GM23248 (cell line): ENCODE results near the gene PAXIP1. TPM values are rescaled to one million over a fixed set of nuclear protein-coding genes. Genes with fewer than 3 reads are reported as not detected.
"Not testable (repeated sequence)": the region's sequence is repeated elsewhere in the genome, so short reads cannot be mapped to it uniquely, and the experiment has no call there.

Source experiments
- DNase-seq: peaks from one replicate; pipeline ENCODE4 v3.0.0-alpha.2; 2015
- H2AFZ ChIP-seq: fragments of 200-600 bp; sonication (generic); 2 replicates; pipeline ENCODE4 v1.6.1; 2016; ENCODE audit warnings: antibody characterized with exemption
- H3F3A ChIP-seq: fragments of 200-600 bp; sonication (generic); 2 replicates; pipeline ENCODE4 v1.6.1; 2016; ENCODE audit warnings: mild to moderate bottlenecking, antibody characterized with exemption, mixed run types; ENCODE audit not compliant: insufficient read depth
- H3K27ac ChIP-seq: fragments of 200-600 bp; sonication (generic); 2 replicates; pipeline ENCODE4 v1.5.1; 2016; ENCODE audit warnings: mild to moderate bottlenecking
- H3K27me3 ChIP-seq: fragments of 200-600 bp; sonication (generic); replicated peaks from 2 replicates; pipeline ENCODE4 v1.6.1; 2016; ENCODE audit warnings: mild to moderate bottlenecking; ENCODE audit not compliant: insufficient read depth
- H3K36me3 ChIP-seq: fragments of 200-600 bp; sonication (generic); 2 replicates; pipeline ENCODE4 v1.6.1; 2016; ENCODE audit warnings: low read depth, mild to moderate bottlenecking
- H3K4me1 ChIP-seq: fragments of 200-600 bp; sonication (generic); 2 replicates; pipeline ENCODE4 v1.6.1; 2016; ENCODE audit warnings: mild to moderate bottlenecking; ENCODE audit not compliant: insufficient read depth
- H3K4me2 ChIP-seq: fragments of 200-600 bp; sonication (generic); one replicate; pipeline ENCODE4 v1.6.1; 2016; ENCODE audit warnings: mild to moderate bottlenecking; ENCODE audit not compliant: unreplicated experiment
- H3K4me3 ChIP-seq: fragments of 200-600 bp; sonication (generic); 2 replicates; pipeline ENCODE4 v1.5.1; 2016; ENCODE audit warnings: mild to moderate bottlenecking
- H3K79me2 ChIP-seq: fragments of 200-600 bp; sonication (generic); 2 replicates; pipeline ENCODE4 v1.6.1; 2016; ENCODE audit warnings: mild to moderate bottlenecking; ENCODE audit not compliant: insufficient read depth
- H3K9ac ChIP-seq: fragments of 200-600 bp; sonication (generic); 2 replicates; pipeline ENCODE4 v1.6.1; 2016; ENCODE audit warnings: mild to moderate bottlenecking
- H3K9me2 ChIP-seq: fragments of 200-600 bp; sonication (generic); 2 replicates; pipeline ENCODE4 v1.6.1; 2016; ENCODE audit warnings: mixed run types, mild to moderate bottlenecking, moderate library complexity; ENCODE audit not compliant: insufficient read depth
- H3K9me3 ChIP-seq: fragments of 200-600 bp; sonication (generic); one replicate; pipeline ENCODE4 v1.6.1; 2017; ENCODE audit warnings: low read depth
- H4K20me1 ChIP-seq: fragments of 200-600 bp; sonication (generic); 2 replicates; pipeline ENCODE4 v1.6.0; 2016; ENCODE audit not compliant: insufficient read depth
- EZH2 ChIP-seq: fragments of 200-600 bp; sonication (generic); IDR thresholded peaks from 2 replicates; pipeline ENCODE4 v1.6.1; 2018; ENCODE audit warnings: antibody characterized with exemption, mild to moderate bottlenecking; ENCODE audit not compliant: insufficient read depth, poor library complexity, severe bottlenecking
- EZH2phosphoT487 ChIP-seq: fragments of 200-600 bp; sonication (generic); IDR thresholded peaks from 2 replicates; pipeline ENCODE4 v1.6.1; 2018; ENCODE audit warnings: antibody characterized with exemption, moderate library complexity, mild to moderate bottlenecking, low read depth; ENCODE audit not compliant: insufficient read depth
- WGBS, 2 experiments: methylation state at CpG; one replicate each; pipeline ENCODE4 v1.1.6; 2015 to 2017; ENCODE audit warnings: low lambda C conversion rate in 2 of 2, low coverage in 1 of 2; ENCODE audit errors: missing lambda C conversion rate in 2 of 2; 5-methylcytosine and 5-hydroxymethylcytosine counted together
- in situ Hi-C: fragments of 300-500 bp; cut with MboI; formaldehyde crosslinking; loops from 2 replicates; pipeline ENCODE4 v1.15.0; 2020
- polyA plus RNA-seq: library from polyadenylated mRNA; unstranded; fragments of >200 nt; fragmentation: Nextera tagmentation; extraction: Ambion mirVana; gene quantifications from 2 replicates; pipeline ENCODE4 v1.2.1, GENCODE V29; 2016
- total RNA-seq: library from RNA; depleted of rRNA; stranded (reverse); fragments of >200 nt; shearing (Covaris generic); gene quantifications from 2 replicates; pipeline ENCODE4 v1.2.3, GENCODE V29; 2014

Gene PAXIP1
- total and polyA plus RNA-seq, 2 experiments from 2014 or later, result 1.8 to 5.8 TPM

DNA sequence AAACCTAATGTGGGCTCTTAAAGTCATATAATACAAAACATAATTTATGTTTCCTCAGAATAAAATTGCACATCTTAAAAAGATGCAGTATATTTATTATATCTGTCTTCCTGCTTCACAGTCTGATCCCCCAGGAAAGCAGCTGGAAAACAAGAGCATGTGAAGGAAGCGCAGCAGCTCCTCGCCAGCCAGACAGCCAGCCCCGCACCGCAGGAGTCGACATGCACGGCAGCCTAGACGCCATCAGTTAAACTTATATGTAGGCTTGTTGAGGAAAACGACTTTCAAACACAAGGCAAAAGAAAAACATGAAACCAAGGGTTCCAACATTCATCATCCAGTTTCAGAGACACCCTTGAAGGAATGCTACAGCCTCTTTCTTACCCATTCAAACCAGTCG, 59.0 kb downstream of the PAXIP1 start:
- Histone ChIP-seq H3K27ac (no peak overlapping the region), H3K9ac (no peak overlapping the region), H3F3A (peaks cover 11% of the 10 kb centered on the region; the same call in 1 of the 2 replicates), H4K20me1 (no peaks in the 10 kb centered on the region), H3K9me2 (no peaks in the 10 kb centered on the region), H2AFZ (no peak overlapping the region), H3K9me3 (no peaks in the 10 kb centered on the region), H3K36me3 (peaks cover 40% of the 10 kb centered on the region), H3K4me3 (no peak overlapping the region), H3K27me3 (no peaks in the 10 kb centered on the region), H3K4me1 (no peaks in the 10 kb centered on the region), H3K4me2 (no peak overlapping the region), H3K79me2 (no peaks in the 10 kb centered on the region)
- 81 to 83% methylated on average over 9 of the region's 9 CpGs for WGBS, 2 experiments
- no peak for DNase-seq
- TF ChIP-seq EZH2 (no peak), EZH2phosphoT487 (no peak)
- in situ Hi-C loops, result no loop called here

DNA sequence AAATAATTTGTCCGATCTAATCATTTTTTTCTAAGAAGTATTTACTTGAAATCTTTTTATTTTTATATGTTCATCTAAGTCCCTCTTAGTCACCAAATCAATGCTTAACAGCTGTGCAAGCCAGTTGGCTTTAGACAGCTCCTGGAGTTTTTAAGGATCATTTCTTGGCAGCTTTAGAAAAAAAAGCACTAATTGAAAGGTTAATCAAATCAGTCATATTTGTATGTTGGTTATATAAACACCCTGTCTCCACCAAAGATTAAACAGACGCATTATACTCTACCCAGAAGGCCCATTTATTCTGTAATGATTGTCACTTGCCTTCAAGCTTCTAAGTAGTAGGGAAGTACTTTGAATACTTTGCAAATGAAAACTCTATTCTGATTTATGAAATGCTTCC, 60.2 kb downstream of the PAXIP1 start:
- DNase-seq, result no peak
- Histone ChIP-seq H3K4me1 (no peaks in the 10 kb centered on the region), H3K4me2 (no peak overlapping the region), H3K9me2 (no peaks in the 10 kb centered on the region), H3K27ac (no peak overlapping the region), H3K36me3 (peaks cover 40% of the 10 kb centered on the region), H3K27me3 (no peaks in the 10 kb centered on the region), H3K9ac (no peak overlapping the region), H3K79me2 (no peaks in the 10 kb centered on the region), H3K4me3 (no peak overlapping the region), H2AFZ (no peak overlapping the region), H4K20me1 (no peaks in the 10 kb centered on the region), H3F3A (peaks cover 9% of the 10 kb centered on the region; the same call in 1 of the 2 replicates), H3K9me3 (no peaks in the 10 kb centered on the region)
- TF ChIP-seq EZH2 (no peak), EZH2phosphoT487 (no peak)
- in situ Hi-C loops, result no loop called here
- 57 to 63% methylated on average over 2 of the region's 2 CpGs for WGBS, 2 experiments

DNA sequence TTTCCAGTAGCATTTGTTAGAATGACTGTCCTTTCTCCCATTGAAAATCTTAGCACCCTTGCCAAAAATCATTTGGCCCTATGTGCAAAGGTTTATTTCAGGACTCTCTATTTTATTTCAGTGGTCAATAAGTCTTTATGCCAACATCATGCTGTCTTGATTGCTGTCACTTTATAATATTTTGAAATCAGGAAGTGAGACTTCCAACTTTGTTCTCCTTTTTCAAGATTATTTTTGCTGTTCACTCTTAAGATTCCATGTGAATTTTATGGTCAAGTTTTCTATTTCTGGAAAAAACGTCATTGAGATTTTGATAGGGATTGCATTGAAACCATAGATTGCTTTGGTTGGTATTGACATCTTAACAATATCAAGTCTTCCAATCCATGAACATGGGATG, 65.1 kb downstream of the PAXIP1 start:
- Histone ChIP-seq H3K27me3 (no peaks in the 10 kb centered on the region), H3K4me2 (no peak overlapping the region), H3K79me2 (no peaks in the 10 kb centered on the region), H3K27ac (no peak overlapping the region), H3K4me1 (no peaks in the 10 kb centered on the region), H3K9me3 (no peaks in the 10 kb centered on the region), H3F3A (peaks cover 4% of the 10 kb centered on the region; the same call in 1 of the 2 replicates), H3K9ac (no peak overlapping the region), H2AFZ (no peak overlapping the region), H4K20me1 (no peaks in the 10 kb centered on the region), H3K4me3 (no peak overlapping the region), H3K36me3 (0 out of 2 replicates have a peak, but pooled peaks cover 5% of the 10 kb centered on the region), H3K9me2 (no peaks in the 10 kb centered on the region)
- in situ Hi-C loops, result no loop called here
- 71 to 80% methylated on average over 1 of the region's 1 CpG for WGBS, 2 experiments
- no peak for DNase-seq
- TF ChIP-seq EZH2phosphoT487 (no peak), EZH2 (no peak)

DNA sequence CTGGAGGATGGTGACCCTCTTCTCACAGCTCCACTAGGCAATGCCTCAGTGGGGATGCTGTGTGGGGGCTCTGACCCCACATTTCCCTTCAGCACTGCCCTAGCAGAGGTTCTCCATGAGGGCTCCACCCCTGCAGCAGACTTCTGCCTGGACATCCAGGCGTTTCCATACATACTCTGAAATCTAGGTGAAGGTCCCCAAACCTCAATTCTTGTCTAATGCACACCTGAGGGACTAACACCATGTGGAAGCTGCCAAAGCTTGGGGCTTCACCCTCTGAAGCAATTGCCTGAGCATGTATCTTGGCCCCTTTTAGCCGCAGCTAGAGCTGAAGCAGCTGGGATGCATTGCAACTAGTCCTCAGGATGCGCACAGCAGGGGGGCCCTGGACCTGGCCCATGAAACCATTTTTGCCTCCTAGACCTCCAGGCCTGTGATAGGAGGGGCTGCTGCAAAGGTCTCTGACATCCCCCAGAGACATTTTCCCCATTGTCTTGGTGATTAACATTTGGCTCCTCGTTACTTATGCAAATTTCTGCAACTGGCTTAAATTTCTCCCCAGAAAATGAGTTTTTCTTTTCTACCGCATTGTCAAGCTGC, 68.5 kb downstream of the PAXIP1 start:
- in situ Hi-C loops, result not testable (repeated sequence)

DNA sequence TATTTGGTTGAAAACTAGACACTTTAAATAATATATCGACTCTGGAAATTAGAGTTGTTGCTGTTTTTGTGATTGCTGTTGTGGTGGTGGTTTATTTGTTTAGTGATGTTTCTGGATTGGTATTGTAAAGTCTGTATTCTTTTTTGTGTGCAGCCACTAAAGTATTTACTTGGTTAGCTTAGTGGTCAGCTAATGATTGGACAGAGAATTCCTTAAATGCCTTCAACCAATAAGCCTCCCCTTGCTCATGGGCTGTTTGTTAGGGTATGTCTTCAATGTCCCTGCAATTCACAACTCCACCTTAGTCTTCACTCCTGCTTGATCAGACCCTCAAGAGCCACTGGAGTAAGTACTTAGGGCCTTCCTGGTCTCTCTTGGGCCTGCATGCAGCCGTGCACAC, 71.0 kb downstream of the PAXIP1 start:
- Histone ChIP-seq H3K27ac (no peak overlapping the region), H3K9ac (no peak overlapping the region), H3K4me3 (no peak overlapping the region), H3K27me3 (no peaks in the 10 kb centered on the region), H3K9me3 (no peaks in the 10 kb centered on the region), H3K4me2 (no peak overlapping the region), H3K9me2 (no peaks in the 10 kb centered on the region), H3K4me1 (no peaks in the 10 kb centered on the region), H4K20me1 (no peaks in the 10 kb centered on the region), H2AFZ (no peak overlapping the region), H3K36me3 (no peaks in the 10 kb centered on the region), H3K79me2 (no peaks in the 10 kb centered on the region), H3F3A (peaks cover 18% of the 10 kb centered on the region; the same call in 1 of the 2 replicates)
- TF ChIP-seq EZH2 (no peak), EZH2phosphoT487 (no peak)
- in situ Hi-C loops, result no loop called here
- peak; percentile 6 for DNase-seq
- 94 to 98% methylated on average over 2 of the region's 2 CpGs for WGBS, 2 experiments

More for the DNA sequence above, 68.5 kb downstream of the PAXIP1 start:
- H2AFZ ChIP-seq, H3K4me3 ChIP-seq, H3K9me2 ChIP-seq, H3K9me3 ChIP-seq, H3K27ac ChIP-seq, H4K20me1 ChIP-seq, H3K79me2 ChIP-seq, H3K4me2 ChIP-seq, H3F3A ChIP-seq, H3K4me1 ChIP-seq, H3K9ac ChIP-seq, DNase-seq, H3K27me3 ChIP-seq, H3K36me3 ChIP-seq: not testable (repeated sequence)
- WGBS, 2 experiments, result 88 to 91% methylated on average over 5 of the region's 5 CpGs
